HG03521 (cell line): ENCODE results near the gene KCP.

ENCODE experiments used
- ATAC-seq: cut with Tn5 transposase; IDR thresholded peaks from one replicate; pipeline ENCODE4 v1.9.1; 2021; ENCODE audit warnings: mild to moderate bottlenecking, moderate library complexity; ENCODE audit not compliant: unreplicated experiment

The KCP gene

GRCh38 chr7:128860158-128861073 is 50.1 kb downstream of the KCP start:
- no peak for ATAC-seq

- ATAC-seq: no peak
These were observed 51.0 kb downstream of the KCP start for GRCh38 chr7:128859232-128860157.

GRCh38 chr7:128858380-128859231 is 51.9 kb downstream of the KCP start:
- ATAC-seq: no peak

GRCh38 chr7:128856001-128856718 is 54.3 kb downstream of the KCP start:
- no peak for ATAC-seq

- no peak for ATAC-seq
These were observed 55.0 kb downstream of the KCP start for GRCh38 chr7:128855559-128855958.

- ATAC-seq: no peak
These were observed 56.1 kb downstream of the KCP start for GRCh38 chr7:128854396-128854795.

- no peak for ATAC-seq
These were observed 56.7 kb downstream of the KCP start for GRCh38 chr7:128853799-128854198.

- ATAC-seq: no peak
These were observed 57.8 kb downstream of the KCP start for GRCh38 chr7:128852537-128853254.

- no peak for ATAC-seq
These were observed 60.6 kb downstream of the KCP start for GRCh38 chr7:128849804-128850490.

- ATAC-seq: no peak
These were observed 61.4 kb downstream of the KCP start for GRCh38 chr7:128849156-128849515.

GRCh38 chr7:128848289-128849155 is 62.0 kb downstream of the KCP start:
- ATAC-seq: no peak

GRCh38 chr7:128847721-128848211 is 62.7 kb downstream of the KCP start:
- no peak for ATAC-seq

- no peak for ATAC-seq
These were observed 63.6 kb downstream of the KCP start for GRCh38 chr7:128846781-128847444.

- no peak for ATAC-seq
These were observed 64.5 kb downstream of the KCP start for GRCh38 chr7:128845987-128846386.

- no peak for ATAC-seq
These were observed 65.0 kb downstream of the KCP start for GRCh38 chr7:128845475-128845874.

- ATAC-seq: no peak
These were observed 65.7 kb downstream of the KCP start for GRCh38 chr7:128844777-128845311.
